A549 (cell line): ENCODE results near the gene ZBTB48. TPM values are rescaled to one million over a fixed set of nuclear protein-coding genes. Genes with fewer than 3 reads are reported as not detected.
A peak's percentile ranks its signal among the peaks of the same experiment; 100 is the strongest.

Experiments used
- ATAC-seq, 2 experiments: fragments of 200-7000 bp in 1 of 2; fragments of >200 bp in 1 of 2; cut with Nextera tagmentation in 1 of 2; cut with Tn5 transposase in 1 of 2; 3 replicates each; pipeline versions ENCODE4 v1.8.0 to v1.9.1; 2018 to 2020; ENCODE audit warnings: mild to moderate bottlenecking in 1 of 2, moderate library complexity in 1 of 2
- CTCF ChIA-PET: fragments of 300-600 bp; sonication (Branson Sonifier 250); formaldehyde crosslinking; extraction: SDS; loops from one replicate; lab custom pipeline; 2021; ENCODE audit warnings: antibody characterized with exemption, inconsistent platforms; lab: Yijun Ruan, JAX
- POLR2A ChIA-PET: fragments of 350-600 bp; formaldehyde crosslinking; extraction: SDS; loops from one replicate; lab custom pipeline; 2021; ENCODE audit warnings: antibody characterized with exemption, inconsistent platforms; lab: Yijun Ruan, JAX
- DNase-seq, 2 experiments: peaks; one replicate each; pipeline versions ENCODE4 v3.0.0 to v3.0.0-alpha.2; 2011 to 2016; ENCODE audit warnings: low read depth in 1 of 2, low spot score in 1 of 2
- FAIRE-seq: peaks from 2 replicates; lab custom pipeline; 2011; peaks lifted over from hg19 to GRCh38; lab: Jason Lieb, UNC
- H3K27ac ChIP-seq, 2 experiments: fragments of >200 bp; sonication (Bioruptor Twin); formaldehyde crosslinking; 3 replicates each; pipeline ENCODE4 v1.5.1; 2016 to 2017
- H3K4me1 ChIP-seq: fragments of >200 bp; sonication (Bioruptor Twin); formaldehyde crosslinking; 3 replicates; pipeline ENCODE4 v1.6.1; 2016
- H3K4me2 ChIP-seq: fragments of >200 bp; sonication (Bioruptor Twin); formaldehyde crosslinking; 3 replicates; pipeline ENCODE4 v1.6.1; 2016
- H3K4me3 ChIP-seq: fragments of >200 bp; sonication (Bioruptor Twin); formaldehyde crosslinking; 3 replicates; pipeline ENCODE4 v1.5.1; 2016
- H3K9me3 ChIP-seq: fragments of >200 bp; sonication (Bioruptor Twin); formaldehyde crosslinking; 3 replicates; pipeline ENCODE4 v1.6.1; 2016
- CTCF ChIP-seq: fragments of >200 bp; sonication (Bioruptor Twin); formaldehyde crosslinking; IDR thresholded peaks from 3 replicates; pipeline ENCODE4 v1.5.1; 2016
- EHMT2 ChIP-seq: fragments of 200-600 bp; sonication (generic); IDR thresholded peaks from 2 replicates; pipeline ENCODE4 v1.6.1; 2016; ENCODE audit warnings: antibody characterized with exemption, low read depth, mild to moderate bottlenecking, moderate library complexity
- ELK1 ChIP-seq: fragments of 150-350 bp; IDR thresholded peaks from 2 replicates; pipeline ENCODE4 v1.6.1; 2014; ENCODE audit warnings: low read depth, mild to moderate bottlenecking, low read length
- FOSB ChIP-seq: fragments of 250-450 bp; sonication (Bioruptor Pico); IDR thresholded peaks from 2 replicates; pipeline ENCODE4 v1.5.0; 2020; ENCODE audit warnings: mild to moderate bottlenecking, moderate library complexity
- FOXS1 ChIP-seq: fragments of 250-450 bp; sonication (Bioruptor Pico); IDR thresholded peaks from 2 replicates; pipeline ENCODE4 v1.5.0; 2020; ENCODE audit warnings: mild to moderate bottlenecking, moderate library complexity
- HEYL ChIP-seq: fragments of 250-450 bp; sonication (Bioruptor Pico); IDR thresholded peaks from 2 replicates; pipeline ENCODE4 v1.8.0; 2021; ENCODE audit warnings: mild to moderate bottlenecking, moderate library complexity
- HOXB13 ChIP-seq: fragments of 250-450 bp; sonication (Bioruptor Pico); IDR thresholded peaks from 2 replicates; pipeline ENCODE4 v1.5.0; 2020; ENCODE audit warnings: low read depth, mild to moderate bottlenecking, moderate library complexity
- HOXB5 ChIP-seq: fragments of 250-450 bp; sonication (Bioruptor Pico); IDR thresholded peaks from 2 replicates; pipeline ENCODE4 v1.5.0; 2020; ENCODE audit warnings: mild to moderate bottlenecking, moderate library complexity
- JUN ChIP-seq, 2 experiments: fragments of >200 bp; sonication (Bioruptor Twin); formaldehyde crosslinking; IDR thresholded peaks; 2 replicates in 1 of 2; 3 replicates in 1 of 2; pipeline ENCODE4 v1.6.1; 2016 to 2017
- JUNB ChIP-seq: fragments of >200 bp; sonication (Bioruptor Twin); formaldehyde crosslinking; IDR thresholded peaks from 2 replicates; pipeline ENCODE4 v1.6.1; 2016
- KDM1A ChIP-seq: fragments of 200-600 bp; sonication (generic); IDR thresholded peaks from 2 replicates; pipeline ENCODE4 v1.6.1; 2016; ENCODE audit warnings: low read depth, mild to moderate bottlenecking
- MAFK ChIP-seq: fragments of 450-650 bp; IDR thresholded peaks from 2 replicates; pipeline ENCODE4 v1.6.1; 2014; ENCODE audit not compliant: partially characterized antibody
- MAX ChIP-seq: IDR thresholded peaks from 2 replicates; pipeline ENCODE4 v1.6.1; 2012
- POLR2A ChIP-seq: IDR thresholded peaks from 2 replicates; pipeline ENCODE4 v1.6.1; 2012; ENCODE audit warnings: mild to moderate bottlenecking, low read length
- SMC3 ChIP-seq: fragments of >200 bp; sonication (Bioruptor Twin); formaldehyde crosslinking; IDR thresholded peaks from 3 replicates; pipeline ENCODE4 v1.6.1; 2018; ENCODE audit warnings: inconsistent platforms
- TFCP2L1 ChIP-seq: fragments of 250-450 bp; sonication (Bioruptor Pico); IDR thresholded peaks from 2 replicates; pipeline ENCODE4 v1.5.0; 2021; ENCODE audit warnings: mild to moderate bottlenecking
- TP53 ChIP-seq: fragments of 250-450 bp; sonication (Bioruptor Pico); IDR thresholded peaks from 2 replicates; pipeline ENCODE4 v1.5.0; 2021; ENCODE audit warnings: mild to moderate bottlenecking, moderate library complexity
- USF2 ChIP-seq: fragments of 450-650 bp; IDR thresholded peaks from 2 replicates; pipeline ENCODE4 v1.6.1; 2014; ENCODE audit warnings: antibody characterized with exemption
- WGBS: methylation state at CpG from one replicate; pipeline ENCODE4 v1.1.6; 2017; ENCODE audit errors: missing lambda C conversion rate; 5-methylcytosine and 5-hydroxymethylcytosine counted together
- polyA minus RNA-seq: library from RNA; depleted of rRNA, polyadenylated mRNA; stranded (reverse); fragments of >200 nt; gene quantifications from 2 replicates; pipeline ENCODE4 v1.2.3, GENCODE V29; 2011; rRNA and poly(A)+ RNA removed
- polyA plus RNA-seq, 4 experiments: library from polyadenylated mRNA; depleted of rRNA in 3 of 4; stranded (reverse); fragments of >200 nt; fragmentation: RNase III in 1 of 4; extraction: RNeasy Plus Mini Kit Qiagen cat#74134 plus additional on column Dnase treatment in 1 of 4; gene quantifications; 2 replicates in 3 of 4; 3 replicates in 1 of 4; pipeline ENCODE4 v1.2.3, GENCODE V29; 2011 to 2017

Gene ZBTB48
- polyA plus RNA-seq (2011; rRNA removed) (5.8 and 8.0 TPM in 2 replicates), polyA plus RNA-seq (2017; fragmentation: RNase III; extraction: RNeasy Plus Mini Kit Qiagen cat#74134 plus additional on column Dnase treatment) (11.3 to 13.4 TPM (median 13.1 TPM) in 3 replicates), polyA minus RNA-seq (14.7 and 21.1 TPM in 2 replicates)
- polyA plus RNA-seq (2012; cell fraction: cytosol; rRNA removed) = 17.6 and 18.9 TPM in 2 replicates
- 40.3 and 64.8 TPM in 2 replicates for polyA plus RNA-seq (2012; cell fraction: nucleus; rRNA removed)

- no peak for FAIRE-seq
- Histone ChIP-seq H3K4me2 (peak within 1 kb of the TSS; percentile 92), H3K4me1 (peaks cover 25% of the 10 kb centered on the region), H3K9me3 (no peaks in the 10 kb centered on the region), H3K27ac (peak within 1 kb of the TSS; percentile 86 to 93), H3K4me3 (peak within 1 kb of the TSS; percentile 88)
- 25% methylated on average over 25 of the region's 58 CpGs for WGBS
- peak; percentile 92 to 96 for DNase-seq
- TF ChIP-seq FOXS1 (CRISPR knock-in tag) (no peak), USF2 (peak; percentile 41; the same call in 1 of the 2 replicates), MAX (0 out of 2 replicates have a peak, but pooled peaks have one; percentile 25), KDM1A (no peak), POLR2A (peak; percentile 96), JUN (IDR thresholded peaks at IDR 0.05) (peak; percentile 30 to 54; a peak in 1 of 5 replicates)
- peak; percentile 97 for ATAC-seq
- CTCF ChIA-PET = interaction anchor here (1.0 to 3.9 kb wide), 4 partner anchors 25 to 75 kb away, joined by 3 to 27 read pairs (median 12); partner anchors contain the start of genes NOL9 and TAS1R1
- POLR2A ChIA-PET = interaction anchor here (1.0 to 1.6 kb wide), 4 partner anchors 10 to 25 kb away, joined by 3 to 6 read pairs (median 4); partner anchors contain the start of genes KLHL21 and NOL9
Measured at GRCh38 chr1:6579374-6580118, at the start of gene ZBTB48. Gene ZBTB48, plus strand, starts transcription at chr1:6579994. Its CDS starts 616 bp downstream, at chr1:6580610.

- ChIA-PET CTCF (interaction anchor here (1.0 to 2.3 kb wide), 3 partner anchors 23 to 41 kb away, joined by 4 to 14 read pairs (median 4); partner anchors contain the start of genes NOL9 and TAS1R1), POLR2A (no interaction called here)
- Histone ChIP-seq H3K4me3 (no peak overlapping the region), H3K9me3 (no peaks in the 10 kb centered on the region), H3K4me2 (no peak overlapping the region), H3K4me1 (no peaks in the 10 kb centered on the region), H3K27ac (no peak overlapping the region)
- DNase-seq (no peak), ATAC-seq (no peak), FAIRE-seq (no peak)
- TF ChIP-seq CTCF (no peak), HEYL (CRISPR knock-in tag) (no peak), USF2 (no peak), JUNB (no peak), TFCP2L1 (no peak), EHMT2 (no peak), TP53 (CRISPR knock-in tag) (no peak), FOXS1 (CRISPR knock-in tag) (no peak), HOXB5 (CRISPR knock-in tag) (no peak), MAFK (no peak), FOSB (CRISPR knock-in tag) (no peak), SMC3 (no peak), ELK1 (no peak), HOXB13 (CRISPR knock-in tag) (no peak)
- 98% methylated on average over 13 of the region's 13 CpGs for WGBS
Measured at GRCh38 chr1:6530504-6531160, 49.2 kb upstream of the ZBTB48 start.
